PC-9 (cell line): Measurements from ENCODE around the gene PNMA1. TPM values are rescaled to one million over a fixed set of nuclear protein-coding genes. Genes with fewer than 3 reads are reported as not detected.

ENCODE experiments used
- BruUV-seq: library from RNA; stranded (reverse); fragments of 400-500 nt; replicated peaks from 2 replicates; lab custom pipeline; 2021; lab: Mats Ljungman, UMichigan
- CTCF ChIA-PET: fragments of 300-600 bp; sonication (Branson Sonifier 250); formaldehyde crosslinking; loops from one replicate; lab custom pipeline; 2022; ENCODE audit warnings: antibody characterized with exemption; lab: Charles Lee
- POLR2A ChIA-PET: fragments of 300-600 bp; sonication (Branson Sonifier 250); formaldehyde crosslinking; loops from one replicate; lab custom pipeline; 2022; ENCODE audit warnings: antibody characterized with exemption; ENCODE audit not compliant: unreplicated experiment; lab: Charles Lee
- DNase-seq, 2 experiments: peaks; one replicate each; pipeline versions ENCODE4 v3.0.0 to v3.0.0-alpha.2; 2015 to 2022; ENCODE audit warnings: mixed read lengths in 1 of 2
- H2AFZ ChIP-seq: fragments of 200-600 bp; sonication (generic); 2 replicates; pipeline ENCODE4 v1.8.1; 2017; ENCODE audit warnings: antibody characterized with exemption
- H3F3A ChIP-seq: fragments of 200-600 bp; sonication (generic); 2 replicates; pipeline ENCODE4 v1.8.1; 2017; ENCODE audit warnings: antibody characterized with exemption, mild to moderate bottlenecking, low read depth; ENCODE audit not compliant: insufficient read depth
- H3K27ac ChIP-seq: fragments of 200-600 bp; sonication (generic); 2 replicates; pipeline ENCODE4 v1.6.1; 2016; ENCODE audit warnings: mixed run types
- H3K27me3 ChIP-seq: fragments of 200-600 bp; sonication (generic); 2 replicates; pipeline ENCODE4 v1.6.1; 2016; ENCODE audit warnings: low read depth, mixed run types; ENCODE audit not compliant: insufficient read depth
- H3K36me3 ChIP-seq: fragments of 200-600 bp; sonication (generic); 2 replicates; pipeline ENCODE4 v1.6.1; 2016; ENCODE audit warnings: low read depth, mixed run types
- H3K4me1 ChIP-seq: fragments of 200-600 bp; sonication (generic); replicated peaks from 2 replicates; pipeline ENCODE4 v1.6.1; 2016; ENCODE audit warnings: mixed run types; ENCODE audit not compliant: insufficient read depth
- H3K4me2 ChIP-seq: fragments of 200-600 bp; sonication (generic); 2 replicates; pipeline ENCODE4 v1.6.1; 2017; ENCODE audit warnings: mixed run types
- H3K4me3 ChIP-seq: fragments of 200-600 bp; sonication (generic); 2 replicates; pipeline ENCODE4 v1.6.1; 2016; ENCODE audit warnings: mixed run types
- H3K79me2 ChIP-seq: fragments of 200-600 bp; sonication (generic); 2 replicates; pipeline ENCODE4 v1.6.1; 2017; ENCODE audit warnings: low read depth, mixed run types
- H3K9me2 ChIP-seq: fragments of 200-600 bp; sonication (generic); 2 replicates; pipeline ENCODE4 v1.8.1; 2017; ENCODE audit warnings: mild to moderate bottlenecking; ENCODE audit not compliant: insufficient read depth
- H3K9me3 ChIP-seq: fragments of 200-600 bp; sonication (generic); 2 replicates; pipeline ENCODE4 v1.8.1; 2016; ENCODE audit warnings: low read depth; ENCODE audit not compliant: insufficient read depth
- H4K20me1 ChIP-seq: fragments of 200-600 bp; sonication (generic); 2 replicates; pipeline ENCODE4 v1.8.1; 2017; ENCODE audit not compliant: insufficient read depth
- EZH2 ChIP-seq: fragments of 200-600 bp; sonication (generic); IDR thresholded peaks from 2 replicates; pipeline ENCODE4 v1.8.0; 2017; ENCODE audit warnings: antibody characterized with exemption, low read depth
- intact Hi-C: fragments of 100-400 bp; cut with micrococcal nuclease; formaldehyde crosslinking; loops from one replicate; pipeline ENCODE4 v1.10.0; 2022; ENCODE audit not compliant: unreplicated experiment
- total RNA-seq: library from RNA; stranded (reverse); gene quantifications from 2 replicates; pipeline ENCODE4 v1.2.3, GENCODE V29; 2021
- TF ChIP-seq, protein P1 (sequence below): fragments of 200-600 bp; sonication (generic); conservative IDR thresholded peaks from 2 replicates; pipeline ENCODE4 v1.6.1; 2017; ENCODE audit warnings: mixed run types, antibody characterized with exemption, mild to moderate bottlenecking, moderate library complexity

The PNMA1 gene
- total RNA-seq, 1 experiment from 2014 or later, result 13.6 TPM

DNA sequence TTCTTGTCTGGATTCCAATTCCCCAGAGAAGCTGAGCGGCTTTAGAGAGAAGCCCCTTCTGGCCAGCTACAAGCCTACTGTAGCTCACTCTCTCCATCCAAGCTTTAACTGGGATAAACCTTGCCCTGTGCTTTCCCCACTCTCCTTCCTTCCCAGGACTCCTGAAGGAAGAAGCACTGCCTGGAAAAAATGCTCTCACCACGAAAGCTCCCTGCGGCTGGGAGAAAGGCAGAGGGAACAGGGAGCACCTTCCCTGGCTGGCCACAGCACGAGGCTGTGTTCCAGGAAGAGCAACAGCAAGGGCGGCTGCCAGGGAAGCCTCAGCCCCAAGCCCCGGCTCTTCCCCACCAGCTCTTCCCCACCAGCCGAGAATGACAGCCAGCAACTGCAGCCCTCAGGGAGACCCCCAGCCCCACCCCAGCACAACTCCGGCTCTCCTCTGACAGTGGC lies 40.8 kb upstream of the PNMA1 start:
- Histone ChIP-seq H3K4me1 (peaks cover 79% of the 10 kb centered on the region), H2AFZ (no peak overlapping the region), H3K79me2 (peaks cover 90% of the 10 kb centered on the region), H3K9me3 (no peaks in the 10 kb centered on the region), H3K36me3 (no peaks in the 10 kb centered on the region), H4K20me1 (0 out of 2 replicates have a peak, but pooled peaks cover 5% of the 10 kb centered on the region), H3K9me2 (no peaks in the 10 kb centered on the region), H3K27ac (peak overlapping the region; percentile 90), H3K27me3 (no peaks in the 10 kb centered on the region), H3K4me2 (peak overlapping the region; percentile 96), H3F3A (peaks cover 61% of the 10 kb centered on the region), H3K4me3 (no peak overlapping the region)
- BruUV-seq, result no TSS peak
- CTCF ChIA-PET, result interaction anchor here (0.5 to 0.6 kb wide), 2 partner anchors 42 to 629 kb away, joined by 3 to 11 read pairs; no protein-coding TSS in a partner anchor
- TF ChIP-seq, protein P1, sequence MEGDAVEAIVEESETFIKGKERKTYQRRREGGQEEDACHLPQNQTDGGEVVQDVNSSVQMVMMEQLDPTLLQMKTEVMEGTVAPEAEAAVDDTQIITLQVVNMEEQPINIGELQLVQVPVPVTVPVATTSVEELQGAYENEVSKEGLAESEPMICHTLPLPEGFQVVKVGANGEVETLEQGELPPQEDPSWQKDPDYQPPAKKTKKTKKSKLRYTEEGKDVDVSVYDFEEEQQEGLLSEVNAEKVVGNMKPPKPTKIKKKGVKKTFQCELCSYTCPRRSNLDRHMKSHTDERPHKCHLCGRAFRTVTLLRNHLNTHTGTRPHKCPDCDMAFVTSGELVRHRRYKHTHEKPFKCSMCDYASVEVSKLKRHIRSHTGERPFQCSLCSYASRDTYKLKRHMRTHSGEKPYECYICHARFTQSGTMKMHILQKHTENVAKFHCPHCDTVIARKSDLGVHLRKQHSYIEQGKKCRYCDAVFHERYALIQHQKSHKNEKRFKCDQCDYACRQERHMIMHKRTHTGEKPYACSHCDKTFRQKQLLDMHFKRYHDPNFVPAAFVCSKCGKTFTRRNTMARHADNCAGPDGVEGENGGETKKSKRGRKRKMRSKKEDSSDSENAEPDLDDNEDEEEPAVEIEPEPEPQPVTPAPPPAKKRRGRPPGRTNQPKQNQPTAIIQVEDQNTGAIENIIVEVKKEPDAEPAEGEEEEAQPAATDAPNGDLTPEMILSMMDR, result no peak
- TF ChIP-seq EZH2, result no peak
- intact Hi-C loops, result loop anchor here (5.0 kb wide), 1 partner anchor 93 kb away; no protein-coding TSS in a partner anchor
- DNase-seq, result no peak
- POLR2A ChIA-PET, result interaction anchor here (2.6 kb wide), 1 partner anchor 14 kb away, joined by 15 read pairs; no protein-coding TSS in a partner anchor

DNA sequence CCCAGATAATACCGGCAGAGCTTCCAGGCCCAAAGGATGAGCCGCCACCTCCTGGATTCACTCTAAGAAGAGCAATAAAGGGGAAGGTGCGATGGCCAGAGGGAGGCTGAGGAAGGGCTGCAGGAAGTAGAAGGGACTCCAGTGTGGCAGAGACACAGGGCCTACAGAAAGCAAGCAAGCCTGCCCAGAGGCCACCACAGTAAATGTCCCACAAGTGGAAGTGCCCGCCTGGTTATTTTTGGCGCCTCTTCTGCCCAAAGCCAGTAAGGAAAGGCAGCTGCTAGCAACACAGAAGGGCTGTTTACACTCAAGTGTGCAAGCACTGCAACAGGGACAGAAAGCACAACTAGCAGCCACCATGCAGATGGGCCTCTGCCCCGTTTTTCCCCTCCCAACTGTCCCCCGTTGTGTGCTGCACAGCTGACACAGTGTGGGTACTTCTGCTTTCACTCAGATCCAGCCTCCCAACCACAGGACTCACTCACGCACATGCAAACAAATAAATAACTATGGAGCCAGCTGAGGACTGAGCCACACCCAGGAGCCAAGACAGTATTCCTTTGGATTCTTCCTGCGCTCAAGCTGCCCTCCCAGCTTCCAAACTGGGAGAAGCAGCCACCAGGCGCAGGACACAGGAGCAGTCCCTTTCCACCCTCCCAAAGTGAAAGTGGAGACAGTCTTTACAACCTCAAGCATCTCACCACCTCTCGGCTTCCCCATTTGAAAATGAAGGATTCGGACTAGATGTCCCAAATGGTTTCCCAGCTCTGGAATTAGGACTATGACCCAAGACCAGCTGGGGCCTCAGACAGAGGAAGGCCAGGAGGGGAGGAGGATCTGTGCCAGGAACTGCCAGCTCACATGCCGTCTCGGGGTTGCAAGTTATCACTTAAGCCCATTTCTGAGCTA lies 40.0 kb upstream of the PNMA1 start:
- no peaks in the 10 kb centered on the region for H3K27me3 ChIP-seq
- BruUV-seq, result no TSS peak
- DNase-seq, result no peak
- H3K27ac ChIP-seq, result peak overlapping the region; percentile 90
- no peak overlapping the region for H3K4me3 ChIP-seq
- H3K36me3 ChIP-seq, result no peaks in the 10 kb centered on the region
- peak overlapping the region; percentile 96 for H3K4me2 ChIP-seq
- peaks cover 96% of the 10 kb centered on the region for H3K79me2 ChIP-seq
- CTCF ChIA-PET, result interaction anchor here (0.5 to 0.6 kb wide), 3 partner anchors 43 to 628 kb away, joined by 3 to 11 read pairs (median 3); no protein-coding TSS in a partner anchor
- H2AFZ ChIP-seq, result no peak overlapping the region
- H4K20me1 ChIP-seq, result 0 out of 2 replicates have a peak, but pooled peaks cover 5% of the 10 kb centered on the region
- H3K4me1 ChIP-seq, result peaks cover 79% of the 10 kb centered on the region
- H3F3A ChIP-seq, result peaks cover 62% of the 10 kb centered on the region
- intact Hi-C loops, result loop anchor here (1.0 kb wide), 1 partner anchor 13 kb away; no protein-coding TSS in a partner anchor
- TF ChIP-seq EZH2, result no peak
- TF ChIP-seq, protein P1, result no peak
- H3K9me3 ChIP-seq, result no peaks in the 10 kb centered on the region
- no peaks in the 10 kb centered on the region for H3K9me2 ChIP-seq
- POLR2A ChIA-PET, result interaction anchor here (0.5 to 2.6 kb wide), 4 partner anchors 13 to 578 kb away, joined by 4 to 16 read pairs (median 10); partner anchors contain the start of gene ZNF410

DNA sequence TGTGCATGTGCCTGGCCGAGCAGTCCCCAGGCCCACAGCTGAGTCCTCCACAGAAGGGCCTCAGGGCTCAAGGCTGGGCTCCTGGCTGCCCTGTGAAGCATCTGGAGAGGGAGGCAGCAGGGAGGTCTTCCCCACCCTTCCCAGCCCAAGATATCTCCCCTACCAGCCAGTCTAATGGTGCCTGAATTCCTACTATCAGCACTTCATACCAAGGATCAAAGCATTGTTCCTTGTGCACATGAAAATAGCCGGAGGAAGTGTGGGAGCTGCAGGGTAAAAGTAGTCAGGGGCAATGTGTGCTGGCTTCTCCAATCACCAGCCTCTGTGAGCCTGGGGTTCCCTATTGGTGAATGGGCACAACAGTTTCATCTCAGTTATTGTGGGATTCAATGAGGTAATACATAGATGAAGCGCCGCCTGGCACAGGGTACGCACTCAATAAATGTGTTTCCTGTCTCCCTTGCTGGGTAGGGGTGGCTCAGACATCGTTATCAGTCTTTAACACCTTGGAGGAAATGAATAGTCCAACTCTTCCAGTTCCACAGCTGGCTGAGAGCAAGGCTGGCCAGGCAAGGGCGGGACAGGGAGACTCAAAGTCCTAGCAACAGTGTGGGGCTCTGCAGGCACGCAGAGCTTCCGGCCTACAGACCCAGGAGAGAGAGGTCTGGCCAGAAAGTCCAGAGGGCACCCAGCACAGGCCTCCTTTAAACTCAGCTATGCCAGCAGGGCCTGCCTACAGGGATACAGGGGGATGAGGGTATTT lies 39.1 kb upstream of the PNMA1 start:
- POLR2A ChIA-PET, result interaction anchor here (0.5 to 2.6 kb wide), 5 partner anchors 12 to 578 kb away, joined by 4 to 16 read pairs (median 7); partner anchors contain the start of gene ZNF410
- H3K9me2 ChIP-seq, result no peaks in the 10 kb centered on the region
- DNase-seq, result peak in 1 of 2 experiments; percentile 67
- no peak overlapping the region for H2AFZ ChIP-seq
- CTCF ChIA-PET, result interaction anchor here (0.5 kb wide), 1 partner anchor 97 kb away, joined by 3 read pairs; no protein-coding TSS in a partner anchor
- peaks cover 8% of the 10 kb centered on the region for H4K20me1 ChIP-seq
- H3K27me3 ChIP-seq, result no peaks in the 10 kb centered on the region
- peaks cover 96% of the 10 kb centered on the region for H3K79me2 ChIP-seq
- no TSS peak for BruUV-seq
- H3K4me3 ChIP-seq, result no peak overlapping the region
- H3K9me3 ChIP-seq, result no peaks in the 10 kb centered on the region
- H3K4me1 ChIP-seq, result peaks cover 81% of the 10 kb centered on the region
- H3K36me3 ChIP-seq, result no peaks in the 10 kb centered on the region
- no peak for TF ChIP-seq EZH2
- TF ChIP-seq, protein P1, result no peak
- peak overlapping the region; percentile 90 for H3K27ac ChIP-seq
- peak overlapping the region; percentile 96 for H3K4me2 ChIP-seq
- peaks cover 68% of the 10 kb centered on the region for H3F3A ChIP-seq
- intact Hi-C loops, result loop anchor here (1.0 kb wide), 1 partner anchor 12 kb away; no protein-coding TSS in a partner anchor
